KMS-11 (cell line): Measurements from ENCODE around the gene BCL2L2.

Source experiments
- H2AFZ ChIP-seq: fragments of 200-600 bp; sonication (generic); 2 replicates; pipeline ENCODE4 v1.6.1; 2016; ENCODE audit warnings: antibody characterized with exemption, mixed run types, low read depth
- H3K27ac ChIP-seq: fragments of 200-600 bp; sonication (generic); 2 replicates; pipeline ENCODE4 v1.6.1; 2016; ENCODE audit warnings: mild to moderate bottlenecking, mixed run types
- H3K27me3 ChIP-seq: fragments of 200-600 bp; sonication (generic); 2 replicates; pipeline ENCODE4 v1.6.1; 2017; ENCODE audit warnings: mild to moderate bottlenecking, low read depth, mixed run types, moderate library complexity; ENCODE audit not compliant: insufficient read depth
- H3K36me3 ChIP-seq: fragments of 200-600 bp; sonication (generic); 2 replicates; pipeline ENCODE4 v1.6.1; 2017; ENCODE audit warnings: mild to moderate bottlenecking, mixed run types; ENCODE audit not compliant: insufficient read depth
- H3K4me1 ChIP-seq: fragments of 200-600 bp; sonication (generic); 2 replicates; pipeline ENCODE4 v1.6.1; 2016; ENCODE audit warnings: mild to moderate bottlenecking, low read depth, mixed run types; ENCODE audit not compliant: poor library complexity, severe bottlenecking
- H3K4me2 ChIP-seq: fragments of 200-600 bp; sonication (generic); 2 replicates; pipeline ENCODE4 v1.7.0; 2016; ENCODE audit warnings: mild to moderate bottlenecking, mixed run types
- H3K4me3 ChIP-seq: fragments of 200-600 bp; sonication (generic); IDR thresholded peaks from 2 replicates; pipeline ENCODE4 v1.6.1; 2017; ENCODE audit warnings: low read depth, low read length, mixed read lengths; ENCODE audit not compliant: insufficient read depth
- H3K79me2 ChIP-seq: fragments of 200-600 bp; sonication (generic); 2 replicates; pipeline ENCODE4 v1.6.1; 2016; ENCODE audit warnings: low read depth, mixed run types; ENCODE audit not compliant: insufficient read depth
- H3K9ac ChIP-seq: fragments of 200-600 bp; sonication (generic); 2 replicates; pipeline ENCODE4 v1.6.1; 2016; ENCODE audit warnings: mild to moderate bottlenecking, mixed run types
- H4K20me1 ChIP-seq: fragments of 200-600 bp; sonication (generic); 2 replicates; pipeline ENCODE4 v1.6.1; 2016; ENCODE audit warnings: mild to moderate bottlenecking, mixed run types; ENCODE audit not compliant: insufficient read depth
- TF ChIP-seq, protein P1 (sequence below): fragments of 200-600 bp; sonication (generic); conservative IDR thresholded peaks from 2 replicates; pipeline ENCODE4 v1.6.1; 2017; ENCODE audit warnings: low read depth, mild to moderate bottlenecking, antibody characterized with exemption, low read length, moderate library complexity, mixed read lengths

Gene BCL2L2

GRCh38 chr14:23347406-23348296 is 41.0 kb downstream of the BCL2L2 start:
- no peak overlapping the region for H3K27ac ChIP-seq
- TF ChIP-seq, protein P1, sequence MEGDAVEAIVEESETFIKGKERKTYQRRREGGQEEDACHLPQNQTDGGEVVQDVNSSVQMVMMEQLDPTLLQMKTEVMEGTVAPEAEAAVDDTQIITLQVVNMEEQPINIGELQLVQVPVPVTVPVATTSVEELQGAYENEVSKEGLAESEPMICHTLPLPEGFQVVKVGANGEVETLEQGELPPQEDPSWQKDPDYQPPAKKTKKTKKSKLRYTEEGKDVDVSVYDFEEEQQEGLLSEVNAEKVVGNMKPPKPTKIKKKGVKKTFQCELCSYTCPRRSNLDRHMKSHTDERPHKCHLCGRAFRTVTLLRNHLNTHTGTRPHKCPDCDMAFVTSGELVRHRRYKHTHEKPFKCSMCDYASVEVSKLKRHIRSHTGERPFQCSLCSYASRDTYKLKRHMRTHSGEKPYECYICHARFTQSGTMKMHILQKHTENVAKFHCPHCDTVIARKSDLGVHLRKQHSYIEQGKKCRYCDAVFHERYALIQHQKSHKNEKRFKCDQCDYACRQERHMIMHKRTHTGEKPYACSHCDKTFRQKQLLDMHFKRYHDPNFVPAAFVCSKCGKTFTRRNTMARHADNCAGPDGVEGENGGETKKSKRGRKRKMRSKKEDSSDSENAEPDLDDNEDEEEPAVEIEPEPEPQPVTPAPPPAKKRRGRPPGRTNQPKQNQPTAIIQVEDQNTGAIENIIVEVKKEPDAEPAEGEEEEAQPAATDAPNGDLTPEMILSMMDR, result no peak
- no peaks in the 10 kb centered on the region for H4K20me1 ChIP-seq
- H3K4me3 ChIP-seq, result no peak overlapping the region
- no peak overlapping the region for H3K4me2 ChIP-seq
- no peaks in the 10 kb centered on the region for H3K27me3 ChIP-seq
- no peak overlapping the region for H3K9ac ChIP-seq
- H3K4me1 ChIP-seq, result no peaks in the 10 kb centered on the region
- no peaks in the 10 kb centered on the region for H3K79me2 ChIP-seq
- H2AFZ ChIP-seq, result no peak overlapping the region
- no peaks in the 10 kb centered on the region for H3K36me3 ChIP-seq

DNA sequence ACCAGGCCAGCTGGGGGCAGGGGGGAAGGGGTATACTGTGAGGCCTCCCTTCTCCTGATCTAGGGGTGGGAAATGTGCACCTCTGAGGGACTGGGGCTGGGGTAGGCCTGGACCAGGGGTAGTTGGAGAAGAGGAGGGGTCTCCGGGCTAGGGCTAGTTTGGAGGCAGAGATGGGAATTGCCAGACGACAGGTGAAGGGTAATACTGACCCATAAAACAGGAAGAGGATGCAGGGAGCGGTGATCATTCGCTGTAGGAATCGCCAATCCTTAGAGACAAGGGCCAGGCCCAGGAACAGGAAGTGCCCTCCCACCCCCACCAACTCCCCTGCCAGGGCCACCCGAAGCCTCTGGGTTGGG is 41.6 kb downstream of the BCL2L2 start:
- TF ChIP-seq, protein P1, result no peak
- H3K9ac ChIP-seq, result no peak overlapping the region
- H3K4me3 ChIP-seq, result no peak overlapping the region
- no peaks in the 10 kb centered on the region for H4K20me1 ChIP-seq
- H3K27ac ChIP-seq, result no peak overlapping the region
- no peak overlapping the region for H2AFZ ChIP-seq
- no peaks in the 10 kb centered on the region for H3K4me1 ChIP-seq
- H3K36me3 ChIP-seq, result no peaks in the 10 kb centered on the region
- no peak overlapping the region for H3K4me2 ChIP-seq
- H3K79me2 ChIP-seq, result no peaks in the 10 kb centered on the region
- no peaks in the 10 kb centered on the region for H3K27me3 ChIP-seq

DNA sequence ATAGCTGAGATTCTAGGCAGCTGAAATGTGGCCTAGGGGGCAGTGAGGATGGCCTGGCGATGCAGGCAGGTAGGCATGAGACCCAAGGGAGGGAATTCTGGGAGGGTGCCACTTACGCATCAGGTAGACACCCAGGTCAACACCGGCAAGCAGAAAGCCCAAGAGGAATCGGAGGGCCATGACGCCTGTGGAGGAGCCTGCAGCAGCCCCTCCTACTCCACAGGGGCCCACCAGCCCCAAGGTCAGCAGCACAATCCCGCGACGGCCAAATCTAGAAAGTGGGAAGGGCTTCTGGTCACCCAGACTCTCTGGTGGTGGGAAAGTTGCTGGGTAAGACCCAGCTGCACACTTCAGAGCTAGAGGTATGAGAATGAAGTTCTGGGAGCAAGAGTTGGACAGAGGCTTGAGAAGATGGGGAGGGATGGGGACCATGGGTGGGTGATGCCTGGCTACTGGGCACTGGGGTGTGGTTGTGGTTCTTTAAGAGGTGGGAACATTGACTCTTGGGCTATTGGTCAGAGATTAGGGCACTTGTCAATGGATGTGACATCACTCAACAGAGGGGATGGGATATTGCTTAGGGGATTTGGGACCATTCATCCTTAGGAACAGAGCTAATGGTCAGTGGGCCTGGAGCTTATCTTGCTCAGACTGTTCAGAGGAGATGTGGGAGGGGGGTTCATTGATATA is 42.7 kb downstream of the BCL2L2 start:
- H3K27me3 ChIP-seq, result no peaks in the 10 kb centered on the region
- TF ChIP-seq, protein P1, result no peak
- H3K4me3 ChIP-seq, result no peak overlapping the region
- H3K27ac ChIP-seq, result no peak overlapping the region
- no peak overlapping the region for H3K9ac ChIP-seq
- H3K36me3 ChIP-seq, result no peaks in the 10 kb centered on the region
- no peaks in the 10 kb centered on the region for H4K20me1 ChIP-seq
- no peaks in the 10 kb centered on the region for H3K4me1 ChIP-seq
- H2AFZ ChIP-seq, result no peak overlapping the region
- H3K4me2 ChIP-seq, result no peak overlapping the region
- H3K79me2 ChIP-seq, result no peaks in the 10 kb centered on the region

GRCh38 chr14:23351681-23352505 is 45.3 kb downstream of the BCL2L2 start:
- Histone ChIP-seq H3K36me3 (no peaks in the 10 kb centered on the region), H3K4me1 (no peaks in the 10 kb centered on the region), H4K20me1 (no peaks in the 10 kb centered on the region), H3K27ac (no peak overlapping the region), H3K4me2 (no peak overlapping the region), H2AFZ (peak overlapping the region; percentile 30; the same call in 1 of the 2 replicates), H3K27me3 (no peaks in the 10 kb centered on the region), H3K79me2 (no peaks in the 10 kb centered on the region), H3K9ac (no peak overlapping the region), H3K4me3 (no peak overlapping the region)
- TF ChIP-seq, protein P1, result no peak
